HG02885 (cell line): ENCODE measurements around the gene LSM4.

ENCODE experiments used
- ATAC-seq: cut with Tn5 transposase; IDR thresholded peaks from one replicate; pipeline ENCODE4 v1.9.1; 2021; ENCODE audit warnings: mild to moderate bottlenecking; ENCODE audit not compliant: unreplicated experiment, poor library complexity

Gene LSM4

DNA sequence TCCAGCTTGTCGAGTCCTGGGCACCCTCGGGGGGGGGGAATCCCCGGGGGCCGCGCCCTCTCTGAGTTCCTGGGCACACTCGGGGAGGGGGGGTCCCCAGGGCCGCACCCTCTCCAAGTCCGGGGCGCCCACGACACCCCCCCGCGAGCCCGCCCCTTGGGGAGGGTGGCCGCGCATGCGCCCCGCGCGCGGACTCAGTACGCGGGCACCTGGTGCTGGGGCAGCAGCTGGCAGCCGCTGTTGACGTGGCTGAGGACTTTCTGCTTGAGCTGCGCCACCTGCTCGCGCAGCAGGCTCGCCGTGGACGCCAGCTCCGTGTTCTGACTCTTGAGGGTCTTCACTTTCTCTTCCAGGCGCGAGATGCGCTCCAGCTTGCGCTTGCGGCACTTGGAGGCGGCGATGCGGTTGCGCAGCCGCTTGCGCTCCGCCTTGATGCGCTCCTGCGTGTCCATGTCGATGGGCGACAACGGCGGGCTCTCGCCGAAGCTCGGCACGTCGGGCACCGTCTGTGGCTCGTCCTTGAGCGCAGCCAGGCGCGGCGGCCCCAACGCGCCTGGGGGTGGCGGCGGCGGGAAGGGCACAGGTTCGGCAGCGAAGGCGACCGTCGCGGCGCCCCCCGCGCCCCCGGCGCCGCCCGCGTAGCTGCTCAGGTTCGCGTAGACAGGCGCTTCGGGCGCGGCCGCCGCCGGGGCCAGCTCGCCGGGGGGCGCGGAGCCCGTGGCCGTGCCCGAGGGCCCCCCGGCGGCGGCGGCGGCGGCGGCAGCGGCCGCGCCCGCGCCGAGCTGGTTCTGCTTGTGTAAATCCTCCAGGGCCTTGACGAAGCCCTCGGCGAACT is 42.4 kb downstream of the LSM4 start:
- ATAC-seq = no peak

- ATAC-seq = peak; percentile 23
Observed at GRCh38 chr19:18279516-18280246, 43.2 kb downstream of the LSM4 start.

DNA sequence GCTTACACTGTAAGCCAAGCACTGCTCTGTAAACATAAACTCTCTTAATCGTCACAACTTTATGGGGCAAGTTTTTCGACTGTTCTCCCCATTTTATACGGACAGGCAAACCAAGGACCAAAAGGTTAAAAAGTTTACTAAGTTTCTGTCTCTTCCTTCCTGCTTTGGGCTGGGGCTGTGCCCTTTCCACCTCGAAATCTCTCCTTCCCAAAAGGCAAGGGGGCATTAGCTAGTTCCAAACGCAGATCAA is 43.7 kb downstream of the LSM4 start:
- no peak for ATAC-seq

- no peak for ATAC-seq
Observed at GRCh38 chr19:18278521-18279265, 44.2 kb downstream of the LSM4 start.

DNA sequence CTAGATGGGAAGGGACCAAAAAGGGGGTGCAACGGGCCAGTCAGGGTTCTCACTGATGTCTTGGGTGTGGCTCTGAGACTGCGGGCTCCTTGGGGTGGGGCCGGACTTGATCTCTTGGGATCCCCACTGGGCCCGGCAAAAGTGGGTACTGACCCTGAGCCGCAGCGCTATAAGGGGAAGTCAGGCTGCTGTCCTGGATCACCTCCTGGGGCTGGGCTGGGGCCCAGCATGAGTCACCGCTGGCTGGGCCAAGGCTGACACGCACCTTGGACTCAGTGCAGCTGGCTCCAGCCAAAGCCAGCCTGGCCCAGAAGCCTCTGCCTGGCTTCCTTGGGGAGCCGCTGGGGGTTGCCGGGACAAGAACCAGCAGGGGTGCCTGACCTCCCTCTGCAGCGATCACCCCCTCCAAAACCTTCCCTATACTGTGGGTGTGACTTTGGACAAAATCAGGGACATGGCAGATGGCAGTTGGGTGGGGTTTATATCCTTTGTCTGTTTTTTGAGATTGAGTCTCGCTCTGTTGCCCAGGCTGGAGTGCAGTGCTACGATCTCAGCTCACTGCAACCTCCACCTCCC is 48.0 kb downstream of the LSM4 start:
- ATAC-seq = no peak

DNA sequence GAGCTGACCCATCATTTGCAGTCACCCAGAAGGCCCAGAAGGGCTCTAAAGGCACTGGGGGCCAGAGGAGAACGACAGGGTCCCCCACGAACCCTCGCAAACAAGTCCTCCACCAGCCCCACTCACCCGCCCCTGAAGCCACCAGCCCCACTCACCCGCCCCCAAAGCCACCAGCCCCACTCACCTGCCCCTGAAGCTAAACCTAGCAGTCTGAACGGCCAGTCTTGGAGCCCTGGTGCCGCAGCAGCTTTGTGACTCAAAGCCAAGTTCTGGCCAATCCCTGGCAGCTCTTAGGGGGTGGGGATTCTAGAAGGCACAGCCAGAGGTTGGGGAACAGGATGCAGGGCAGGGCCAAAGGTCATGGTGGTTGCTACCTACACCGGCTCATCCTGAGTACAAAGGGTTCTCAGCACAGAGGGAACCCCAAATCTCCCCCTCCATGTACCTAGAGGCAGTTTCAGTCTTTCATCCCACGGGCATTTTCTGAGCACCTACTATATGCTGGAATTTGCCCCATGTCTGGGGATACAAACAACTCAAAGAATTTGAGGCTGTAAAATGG is 48.6 kb downstream of the LSM4 start, which contains the start of gene IQCN:
IQCN (minus strand) TSS at position 234 of the 562 bp plus-strand sequence. CDS start 4,974 bp downstream, outside the sequence.
- ATAC-seq = no peak

GRCh38 chr19:18273561-18274218 is 49.2 kb downstream of the LSM4 start:
- no peak for ATAC-seq

DNA sequence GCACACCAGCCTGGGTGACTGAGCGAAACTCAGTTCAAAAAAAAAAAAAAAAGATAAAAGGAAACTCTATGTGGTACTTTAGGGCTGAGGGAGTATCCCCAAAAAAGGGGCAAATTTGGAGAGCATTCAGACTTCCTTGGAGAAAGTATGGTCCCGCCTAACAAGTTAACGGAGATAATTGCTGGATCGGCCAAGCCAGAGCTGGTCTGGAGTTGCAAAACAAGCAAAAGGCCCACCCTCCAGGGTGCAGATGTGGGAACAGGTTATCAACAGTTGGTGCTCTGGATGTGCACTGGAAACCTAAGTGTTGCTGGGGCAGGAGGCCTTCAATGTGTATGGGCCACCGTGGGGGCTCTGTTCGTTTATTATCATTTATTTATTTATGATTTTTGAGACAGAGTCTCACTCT is 51.4 kb downstream of the LSM4 start:
- no peak for ATAC-seq

- ATAC-seq = no peak
Observed at GRCh38 chr19:18270326-18270725, 52.5 kb downstream of the LSM4 start.

GRCh38 chr19:18269070-18269723 is 53.7 kb downstream of the LSM4 start:
- no peak for ATAC-seq

DNA sequence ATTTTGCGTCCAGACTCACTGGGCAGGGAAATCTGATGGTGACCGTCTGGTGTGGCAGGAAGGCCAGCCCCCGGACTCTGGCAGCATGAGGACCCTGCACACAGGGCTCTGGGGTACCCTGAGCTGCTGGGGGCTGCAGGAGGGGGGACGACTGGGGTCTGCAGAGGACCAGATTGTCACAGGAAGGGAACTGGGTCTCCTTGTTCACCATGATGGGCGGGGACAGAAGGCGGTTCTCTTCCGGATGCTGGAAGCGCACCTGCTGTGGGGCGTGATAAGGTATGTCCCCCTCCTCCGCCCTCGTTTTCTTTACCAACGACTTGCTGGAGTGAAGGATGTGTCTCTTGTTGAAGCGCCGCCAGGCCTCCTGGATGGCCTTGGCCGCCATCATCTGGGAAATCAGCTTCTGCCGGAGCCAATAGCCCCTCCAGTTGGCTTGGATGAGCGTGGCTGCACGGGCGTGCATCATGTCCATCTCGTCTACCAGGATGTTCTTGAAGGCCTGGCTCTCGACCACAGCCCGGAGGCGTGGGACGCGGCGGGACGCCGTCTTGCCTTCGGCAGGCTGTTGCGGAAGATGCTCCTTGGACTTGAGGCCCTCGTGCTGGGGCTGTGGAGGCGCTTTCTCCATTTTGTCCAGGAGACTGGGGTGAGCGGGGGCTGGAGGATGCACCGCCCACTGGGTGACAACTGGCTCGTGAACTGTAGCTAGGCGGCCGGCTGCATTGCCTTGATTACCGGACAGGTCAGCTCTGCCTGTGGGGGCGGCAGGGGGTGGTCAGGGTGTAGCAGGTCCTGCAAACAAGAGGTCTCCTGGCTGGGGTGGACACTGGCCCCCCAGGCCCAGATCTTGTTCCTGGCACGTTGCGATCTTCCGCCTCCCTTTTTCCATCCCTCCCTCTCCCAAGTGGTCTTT is 55.8 kb downstream of the LSM4 start:
- no peak for ATAC-seq

- no peak for ATAC-seq
Observed at GRCh38 chr19:18265582-18265981, 57.3 kb downstream of the LSM4 start.

- no peak for ATAC-seq
Observed at GRCh38 chr19:18264971-18265540, 57.8 kb downstream of the LSM4 start.

GRCh38 chr19:18264137-18264854 is 58.6 kb downstream of the LSM4 start:
- no peak for ATAC-seq

DNA sequence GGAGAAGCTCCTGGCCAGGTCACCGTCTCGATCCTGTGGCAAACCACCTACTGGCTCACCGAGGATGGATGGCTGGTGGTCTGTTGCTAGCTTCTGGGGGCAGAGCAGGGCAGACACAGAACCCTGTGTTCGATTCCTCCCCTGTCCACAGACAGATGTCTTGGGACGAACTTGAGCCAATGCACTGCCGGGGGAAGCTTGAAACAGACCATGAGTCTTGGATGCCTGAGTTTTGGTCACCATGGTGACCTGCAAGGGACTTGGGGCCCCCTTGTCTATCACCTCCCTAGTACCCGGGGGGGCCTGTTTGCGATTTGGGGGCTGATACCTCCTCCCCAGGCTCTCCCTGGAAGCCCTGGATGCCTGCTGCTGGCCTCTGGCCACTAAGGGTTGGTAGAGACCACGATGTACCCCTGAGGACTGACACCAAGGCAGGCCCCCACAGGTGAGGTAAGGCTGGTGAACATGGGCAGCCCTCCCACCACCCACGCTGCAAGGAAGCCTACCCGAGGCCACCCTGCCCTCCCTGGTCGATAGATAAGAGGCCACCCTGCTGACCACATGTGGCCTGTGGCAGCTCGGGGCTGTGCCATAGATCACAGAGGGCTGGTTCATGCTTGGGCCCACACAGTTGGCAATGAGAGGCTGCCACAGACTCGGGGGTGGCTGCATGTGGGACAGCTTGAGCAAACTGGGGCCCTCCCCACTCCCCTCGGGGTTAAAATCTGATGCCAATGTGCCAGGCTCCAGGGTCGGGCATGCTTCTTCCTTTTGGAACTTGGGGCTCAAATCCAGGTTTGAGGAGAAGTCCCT is 59.3 kb downstream of the LSM4 start:
- no peak for ATAC-seq

- no peak for ATAC-seq
Observed at GRCh38 chr19:18262917-18263316, 60.0 kb downstream of the LSM4 start.

DNA sequence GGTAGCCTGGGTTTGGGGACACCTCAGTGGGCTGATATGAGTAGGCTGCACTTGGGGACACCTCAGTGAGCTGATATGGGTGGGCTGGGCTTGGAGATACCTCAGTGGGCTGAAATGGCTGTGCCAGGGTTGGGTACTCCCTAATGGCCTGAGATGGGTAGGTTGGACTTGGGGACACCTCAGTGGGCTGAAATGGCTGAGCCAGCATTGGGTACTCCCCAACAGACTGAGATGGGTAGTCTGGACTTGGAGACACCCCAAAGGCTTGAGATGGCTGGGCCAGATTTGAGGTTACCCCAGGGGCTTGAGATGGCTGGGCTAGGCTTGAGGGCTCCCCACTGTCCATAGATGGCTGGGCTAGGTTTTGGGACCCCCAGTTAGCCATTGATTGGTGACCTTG is 60.7 kb downstream of the LSM4 start:
- no peak for ATAC-seq
